Psoas muscle (tissue), 8 donors: Measurements from ENCODE around the gene BCL7B. TPM values are rescaled to one million over a fixed set of nuclear protein-coding genes. Genes with fewer than 3 reads are reported as not detected.
"Not testable (repeated sequence)": the region's sequence is repeated elsewhere in the genome, so short reads cannot be mapped to it uniquely, and the experiment has no call there.

Source experiments
- ATAC-seq, 4 donors: fragments of 200-7000 bp; cut with Tn5 transposase; one replicate each; pipeline ENCODE4 v1.9.1; 2020; ENCODE audit warnings: moderate library complexity in 3 of 4, mild to moderate bottlenecking in 2 of 4
- DNase-seq, 2 donors: peaks; one replicate each; pipeline ENCODE4 v3.0.0-alpha.2; 2020
- H3K27ac ChIP-seq: fragments of 200-600 bp; one replicate; pipeline ENCODE4 v1.8.0; 2022
- H3K27me3 ChIP-seq, 3 donors: fragments of 200-600 bp in 1 of 3; one replicate each; pipeline versions ENCODE4 v1.6.1 to v1.8.0; 2013 to 2022; ENCODE audit warnings: low read length in 2 of 3, mild to moderate bottlenecking in 2 of 3, moderate library complexity in 1 of 3; ENCODE audit not compliant: insufficient read depth in 3 of 3
- H3K36me3 ChIP-seq, 2 donors: fragments of 200-600 bp in 1 of 2; one replicate each; pipeline versions ENCODE4 v1.6.1 to v1.8.0; 2013 to 2022; ENCODE audit warnings: low read depth in 1 of 2, mild to moderate bottlenecking in 1 of 2, moderate library complexity in 1 of 2; ENCODE audit not compliant: insufficient read depth in 1 of 2
- H3K4me1 ChIP-seq: fragments of 200-600 bp; one replicate; pipeline ENCODE4 v1.8.0; 2022
- H3K4me3 ChIP-seq: fragments of 200-600 bp; one replicate; pipeline ENCODE4 v1.8.0; 2022; ENCODE audit warnings: mild to moderate bottlenecking
- H3K9me3 ChIP-seq: fragments of 200-600 bp; one replicate; pipeline ENCODE4 v1.8.0; 2022
- WGBS, 3 donors: extraction: QIAGEN DNeasy Blood & Tissue Kit; methylation state at CpG; one replicate each; pipeline versions ENCODE4 v1.1.6 to v1.1.7; 2013; 5-methylcytosine and 5-hydroxymethylcytosine counted together
- intact Hi-C, 2 donors: fragments of 100-400 bp; cut with DNase I; formaldehyde crosslinking; loops; one replicate each; pipeline versions ENCODE4 v1.11.0 to v1.14.2; 2022
- polyA plus RNA-seq, 3 donors: library from polyadenylated mRNA; stranded (reverse); fragments of 200-250 nt; gene quantifications; one replicate each; pipeline ENCODE4 v1.2.3, GENCODE V29; 2013
- total RNA-seq, 4 donors: library from RNA; stranded (reverse); fragmentation: NEBNext Ultra II Directional in 2 of 4; extraction: Animal tissue kit (Norgen Biotek cat#: 25700) in 2 of 4; gene quantifications; one replicate each; pipeline versions ENCODE4 v1.2.1 to v1.2.4, GENCODE V29; 2021 to 2023
- TF ChIP-seq, protein P1 (sequence below): fragments of 200-600 bp; IDR thresholded peaks from one replicate; pipeline ENCODE4 v1.8.0; 2022; ENCODE audit warnings: antibody characterized with exemption
- donor health status: healthy with polysubstance abuse.
- donor health status: DM: no; HTN: no; CAD: no; lungs with moderate emphysema.
- donor health status: Bipolar disorder and iron deficiency.
- donor health status: healthy.
- donor health status: DM: yes; HTN: yes; CAD: no.
- donor health status: DM: no; HTN: no; CAD: no.
- donor health status: DM: no; HTN: no; CAD: no.
- donor health status: DM: yes; HTN: yes; CAD: no.

BCL7B gene
- total and polyA plus RNA-seq, 7 donors = 55.8 to 130 (median 91.9) TPM

DNA sequence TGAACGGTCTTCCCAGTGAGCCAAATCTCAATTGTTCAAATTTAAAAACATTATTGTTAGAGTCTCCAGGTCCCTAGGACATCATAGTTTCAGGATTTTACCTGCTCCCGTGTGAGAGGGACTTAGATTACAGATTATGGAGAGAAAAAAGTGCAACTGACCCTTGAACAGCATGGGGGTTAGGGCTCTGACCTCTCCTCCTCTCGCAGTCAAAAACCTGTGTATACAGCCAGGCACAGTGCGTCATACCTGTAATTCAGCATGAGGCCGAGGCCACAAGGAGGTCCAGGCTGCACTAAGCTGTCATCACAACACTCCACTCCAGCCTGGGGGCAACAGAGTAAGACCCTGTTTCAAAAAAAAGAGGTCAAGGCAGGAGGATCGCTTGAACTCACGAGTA lies 60.9 kb downstream of the BCL7B start:
- H3K27me3 ChIP-seq = no peaks in the 10 kb centered on the region
- no peak overlapping the region for H3K27ac ChIP-seq
- no peaks in the 10 kb centered on the region for H3K9me3 ChIP-seq
- H3K4me3 ChIP-seq = no peak overlapping the region
- H3K4me1 ChIP-seq = no peaks in the 10 kb centered on the region
- ATAC-seq (no peak), DNase-seq (no peak)
- 93 to 95% (median 94%) methylated on average over 7 of the region's 7 CpGs for WGBS, 3 donors
- peaks cover 12 to 98% of the 10 kb centered on the region in 2 donors for H3K36me3 ChIP-seq
- TF ChIP-seq, protein P1, sequence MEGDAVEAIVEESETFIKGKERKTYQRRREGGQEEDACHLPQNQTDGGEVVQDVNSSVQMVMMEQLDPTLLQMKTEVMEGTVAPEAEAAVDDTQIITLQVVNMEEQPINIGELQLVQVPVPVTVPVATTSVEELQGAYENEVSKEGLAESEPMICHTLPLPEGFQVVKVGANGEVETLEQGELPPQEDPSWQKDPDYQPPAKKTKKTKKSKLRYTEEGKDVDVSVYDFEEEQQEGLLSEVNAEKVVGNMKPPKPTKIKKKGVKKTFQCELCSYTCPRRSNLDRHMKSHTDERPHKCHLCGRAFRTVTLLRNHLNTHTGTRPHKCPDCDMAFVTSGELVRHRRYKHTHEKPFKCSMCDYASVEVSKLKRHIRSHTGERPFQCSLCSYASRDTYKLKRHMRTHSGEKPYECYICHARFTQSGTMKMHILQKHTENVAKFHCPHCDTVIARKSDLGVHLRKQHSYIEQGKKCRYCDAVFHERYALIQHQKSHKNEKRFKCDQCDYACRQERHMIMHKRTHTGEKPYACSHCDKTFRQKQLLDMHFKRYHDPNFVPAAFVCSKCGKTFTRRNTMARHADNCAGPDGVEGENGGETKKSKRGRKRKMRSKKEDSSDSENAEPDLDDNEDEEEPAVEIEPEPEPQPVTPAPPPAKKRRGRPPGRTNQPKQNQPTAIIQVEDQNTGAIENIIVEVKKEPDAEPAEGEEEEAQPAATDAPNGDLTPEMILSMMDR = no peak
- intact Hi-C loops = no loop called here

- H3K4me3 ChIP-seq, intact Hi-C loops, DNase-seq, H3K4me1 ChIP-seq, ATAC-seq, H3K27ac ChIP-seq, H3K27me3 ChIP-seq, H3K9me3 ChIP-seq: not testable (repeated sequence)
- peaks cover 12 to 98% of the 10 kb centered on the region in 2 donors for H3K36me3 ChIP-seq
- 92 to 99% (median 97%) methylated on average over 2 of the region's 2 CpGs for WGBS, 3 donors
Measured at GRCh38 chr7:73495507-73495906, 62.0 kb downstream of the BCL7B start.

- intact Hi-C loops = no loop called here
- TF ChIP-seq, protein P1 = no peak
- peaks cover 10 to 100% of the 10 kb centered on the region in 2 donors for H3K36me3 ChIP-seq
- no peak overlapping the region for H3K4me3 ChIP-seq
- H3K9me3 ChIP-seq = no peaks in the 10 kb centered on the region
- H3K27me3 ChIP-seq = no peaks in the 10 kb centered on the region
- no peaks in the 10 kb centered on the region for H3K4me1 ChIP-seq
- no peak overlapping the region for H3K27ac ChIP-seq
- no peak for DNase-seq
- no peak for ATAC-seq
Measured at GRCh38 chr7:73489976-73490375, 67.5 kb downstream of the BCL7B start.

GRCh38 chr7:73487486-73487885 lies 70.0 kb downstream of the BCL7B start:
- 95 to 100% (median 98%) methylated on average over 1 of the region's 1 CpG for WGBS, 3 donors
- no peaks in the 10 kb centered on the region for H3K27me3 ChIP-seq
- peaks cover 4 to 100% of the 10 kb centered on the region in 2 donors for H3K36me3 ChIP-seq
- peak overlapping the region; percentile 33 for H3K27ac ChIP-seq
- intact Hi-C loops = no loop called here
- ATAC-seq (no peak), DNase-seq (no peak)
- no peaks in the 10 kb centered on the region for H3K9me3 ChIP-seq
- no peak overlapping the region for H3K4me3 ChIP-seq
- TF ChIP-seq, protein P1 = no peak
- H3K4me1 ChIP-seq = peaks cover 8% of the 10 kb centered on the region

Other genes starting within 250 kb of the BCL7B start
- gene NSUN5, start 248.9 kb downstream of the BCL7B start, total RNA-seq = 10 to 100 TPM; 18.2 to 34.0 (median 26.6) TPM
- 10 to 100 TPM; 42.9 to 65.2 (median 45.6) TPM for gene NSUN5, start 248.9 kb downstream of the BCL7B start, polyA plus RNA-seq
- 1 to 10 TPM in 1 of 4 donors, under 1 TPM in 3; 0.25 to 1.3 (median 0.55) TPM for gene TRIM50, start 229.6 kb downstream of the BCL7B start, total RNA-seq
- under 1 TPM; 0.12 to 0.65 (median 0.17) TPM for gene TRIM50, start 229.6 kb downstream of the BCL7B start, polyA plus RNA-seq
- not detected for gene FKBP6, start 229.5 kb downstream of the BCL7B start, total RNA-seq
- not detected for gene FKBP6, start 229.5 kb downstream of the BCL7B start, polyA plus RNA-seq
- 10 to 100 TPM in 2 of 4 donors, 1 to 10 TPM in 2; 4.0 to 10.7 (median 7.5) TPM for gene FZD9, start 123.9 kb downstream of the BCL7B start, total RNA-seq
- 10 to 100 TPM in 2 of 3 donors, 1 to 10 TPM in 1; 10.0 to 20.9 (median 19.1) TPM for gene FZD9, start 123.9 kb downstream of the BCL7B start, polyA plus RNA-seq
- gene BAZ1B, start 35.4 kb downstream of the BCL7B start, total RNA-seq = 10 to 100 TPM; 39.5 to 49.8 (median 42.3) TPM
- 10 to 100 TPM; 15.7 to 50.6 (median 15.8) TPM for gene BAZ1B, start 35.4 kb downstream of the BCL7B start, polyA plus RNA-seq
- 10 to 100 TPM; 10.3 to 16.1 (median 11.8) TPM for gene TBL2, start 20.9 kb upstream of the BCL7B start, total RNA-seq
- 10 to 100 TPM in 1 of 3 donors, 1 to 10 TPM in 2; 8.1 to 15.0 (median 9.6) TPM for gene TBL2, start 20.9 kb upstream of the BCL7B start, polyA plus RNA-seq
- gene MLXIPL, start 66.8 kb upstream of the BCL7B start, total RNA-seq = 10 to 100 TPM; 16.3 to 65.2 (median 27.6) TPM
- 10 to 100 TPM; 11.1 to 43.6 (median 14.1) TPM for gene MLXIPL, start 66.8 kb upstream of the BCL7B start, polyA plus RNA-seq
- 1 to 10 TPM in 1 of 4 donors, under 1 TPM in 3; 0.18 to 1.1 (median 0.72) TPM for gene VPS37D, start 110.1 kb upstream of the BCL7B start, total RNA-seq
- gene VPS37D, start 110.1 kb upstream of the BCL7B start, polyA plus RNA-seq = under 1 TPM; 0.29 to 0.72 (median 0.42) TPM
- 10 to 100 TPM in 2 of 4 donors, 1 to 10 TPM in 2; 8.7 to 13.9 (median 10.6) TPM for gene DNAJC30, start 125.8 kb upstream of the BCL7B start, total RNA-seq
- gene DNAJC30, start 125.8 kb upstream of the BCL7B start, polyA plus RNA-seq = 1 to 10 TPM; 4.3 to 9.8 (median 8.3) TPM
- 10 to 100 TPM; 50.4 to 96.2 (median 83.4) TPM for gene BUD23, start 125.9 kb upstream of the BCL7B start, total RNA-seq
- gene BUD23, start 125.9 kb upstream of the BCL7B start, polyA plus RNA-seq = 100 to 1,000 TPM; 106 to 155 (median 149) TPM
- gene STX1A, start 162.0 kb upstream of the BCL7B start, total RNA-seq = 1 to 10 TPM; 1.9 to 3.6 (median 2.6) TPM
- 1 to 10 TPM; 2.3 to 5.4 (median 4.2) TPM for gene STX1A, start 162.0 kb upstream of the BCL7B start, polyA plus RNA-seq
- gene ABHD11, start 181.1 kb upstream of the BCL7B start, total RNA-seq = 10 to 100 TPM in 2 of 4 donors, 1 to 10 TPM in 2; 6.8 to 16.9 (median 11.5) TPM
- gene ABHD11, start 181.1 kb upstream of the BCL7B start, polyA plus RNA-seq = 10 to 100 TPM in 2 of 3 donors, 1 to 10 TPM in 1; 7.4 to 26.6 (median 14.1) TPM
- gene CLDN3, start 212.6 kb upstream of the BCL7B start, total RNA-seq = under 1 TPM in 1 of 4 donors, not detected in 3; 0.17 TPM
- under 1 TPM in 2 of 3 donors, not detected in 1; 0.04 to 0.16 TPM for gene CLDN3, start 212.6 kb upstream of the BCL7B start, polyA plus RNA-seq